ENCODE results near the gene PLA2G4A. TPM values are rescaled to one million over a fixed set of nuclear protein-coding genes. Genes with fewer than 3 reads are reported as not detected.

PLA2G4A gene
- total and polyA plus RNA-seq, 2 donors (not counting 3 experiments of a cell fraction or from before 2014, with no cell fraction given) = 8.2 to 13.3 TPM

GRCh38 chr1:186782791-186783190 lies 46.0 kb upstream of the PLA2G4A start:
- ChIA-PET POLR2A (no interaction called here), CTCF (interaction anchor here (1.2 to 1.9 kb wide), 3 partner anchors 11 to 100 kb away, joined by 3 to 4 read pairs (median 4); no protein-coding TSS in a partner anchor)
- FAIRE-seq = no peak
- H3K9ac ChIP-seq (replicated peaks; ENCODE audit: extremely low read depth, insufficient read depth, low read length) = no peak overlapping the region
- DNase-seq (ENCODE audit: low read depth, low spot score) = no peak
- H3K27me3 ChIP-seq (ENCODE audit: control insufficient read depth in 2 of 2, insufficient read depth in 2 of 2, low read length in 2 of 2) = no peaks in the 10 kb centered on the region
- dilution Hi-C loops (cut with MboI; ENCODE audit: extremely low pct_ligation_motif_present, low sequenced_read_pairs) (no loop called here), intact Hi-C loops (cut with micrococcal nuclease) (no loop called here)
- H3K27ac ChIP-seq (ENCODE audit: insufficient read depth, low read depth, low read length) = no peak overlapping the region
- no peaks in the 10 kb centered on the region for H3K79me2 ChIP-seq (ENCODE audit: control insufficient read depth, insufficient read depth, low read length)
- no peaks in the 10 kb centered on the region for H3K9me1 ChIP-seq (replicated peaks; ENCODE audit: control insufficient read depth, extremely low read depth, insufficient read depth, low read length)
- no TSS peak for BruUV-seq (replicated peaks)
- peaks cover 5% of the 10 kb centered on the region for H3K4me1 ChIP-seq (ENCODE audit: control insufficient read depth, extremely low read depth, insufficient read depth, low read length)
- H3K36me3 ChIP-seq (ENCODE audit: control insufficient read depth in 2 of 2, extremely low read depth in 1 of 2, insufficient read depth in 2 of 2, low read length in 2 of 2) = no peaks in the 10 kb centered on the region
- H3K9me3 ChIP-seq (replicated peaks; ENCODE audit: control insufficient read depth, insufficient read depth, low read length) = no peaks in the 10 kb centered on the region
- no peak overlapping the region for H3K4me2 ChIP-seq (ENCODE audit: insufficient read depth, low read length)
- no peak overlapping the region for H2AFZ ChIP-seq (ENCODE audit: low read depth, low read length)
- H4K20me1 ChIP-seq (replicated peaks; ENCODE audit: control insufficient read depth, extremely low read depth, insufficient read depth, low read length) = no peaks in the 10 kb centered on the region
- no peak for TF ChIP-seq GATA2 (IDR thresholded peaks at IDR 0.05; ENCODE audit: insufficient read depth, insufficient read length, low read depth, low read length)
- no peak for TF ChIP-seq MYC (IDR thresholded peaks at IDR 0.05; ENCODE audit: low read depth, low read length)
- no peak for TF ChIP-seq POLR2A (IDR thresholded peaks at IDR 0.05; ENCODE audit: low read depth, low read length)
- no peak for TF ChIP-seq EZH2 (IDR thresholded peaks at IDR 0.05; ENCODE audit: borderline replicate concordance, low read depth, low read length, severe bottlenecking)
- TF ChIP-seq JUN (IDR thresholded peaks at IDR 0.05; ENCODE audit: borderline replicate concordance, insufficient read depth, insufficient read length, low read depth) = no peak
- TF ChIP-seq POLR2AphosphoS5 (IDR thresholded peaks at IDR 0.05; ENCODE audit: insufficient read depth, low read depth, low read length) = no peak
- TF ChIP-seq MAX (IDR thresholded peaks at IDR 0.05; ENCODE audit: insufficient read depth, insufficient read length) = no peak
- TF ChIP-seq FOS (IDR thresholded peaks at IDR 0.05; ENCODE audit: borderline replicate concordance, insufficient read depth, low read length) = no peak
- TF ChIP-seq CTCF (IDR thresholded peaks at IDR 0.05; ENCODE audit: extremely low read depth in 1 of 2, insufficient read depth in 1 of 2, low read depth in 1 of 2, low read length in 2 of 2) = no peak
- no peak overlapping the region for H3K4me3 ChIP-seq (replicated peaks in 1 of 3; ENCODE audit: insufficient read depth in 1 of 3, low read depth in 1 of 3, low read length in 3 of 3)
